WI38 (cell line): ENCODE results near the gene SMAP1.

Experiments used
- H3K4me3 ChIP-seq: 2 replicates; pipeline ENCODE4 v1.5.1; 2011; ENCODE audit warnings: low read depth, mild to moderate bottlenecking, control low read depth, low read length
- CTCF ChIP-seq: IDR thresholded peaks from 2 replicates; pipeline ENCODE4 v1.5.1; 2012; ENCODE audit warnings: low read depth, mild to moderate bottlenecking, control low read depth, low read length

The SMAP1 gene

GRCh38 chr6:70676821-70677220 lies 9.1 kb downstream of the SMAP1 start:
- no peak overlapping the region for H3K4me3 ChIP-seq
- no peak for TF ChIP-seq CTCF

- no peak overlapping the region for H3K4me3 ChIP-seq
- TF ChIP-seq CTCF = no peak
Observed at GRCh38 chr6:70680396-70680795, 12.7 kb downstream of the SMAP1 start.

GRCh38 chr6:70684794-70685493 lies 17.3 kb downstream of the SMAP1 start:
- H3K4me3 ChIP-seq = no peak overlapping the region
- no peak for TF ChIP-seq CTCF

GRCh38 chr6:70685494-70686180 lies 18.0 kb downstream of the SMAP1 start:
- TF ChIP-seq CTCF = no peak
- H3K4me3 ChIP-seq = no peak overlapping the region

- TF ChIP-seq CTCF = peak; percentile 41; the same call in 1 of the 2 replicates
Observed at GRCh38 chr6:70686548-70687133, 19.0 kb downstream of the SMAP1 start.

GRCh38 chr6:70693887-70694286 lies 26.2 kb downstream of the SMAP1 start:
- TF ChIP-seq CTCF = no peak
- H3K4me3 ChIP-seq = no peak overlapping the region

More at GRCh38 chr6:70686548-70687133, 19.0 kb downstream of the SMAP1 start:
- H3K4me3 ChIP-seq = no peak overlapping the region

GRCh38 chr6:70694371-70694770 lies 26.7 kb downstream of the SMAP1 start:
- TF ChIP-seq CTCF = no peak

More at GRCh38 chr6:70694371-70694770, 26.7 kb downstream of the SMAP1 start:
- H3K4me3 ChIP-seq = no peak overlapping the region
